ENCODE results near the gene CALHM6.
"Not testable (repeated sequence)": the region's sequence is repeated elsewhere in the genome, so short reads cannot be mapped to it uniquely, and the experiment has no call there.

DNA sequence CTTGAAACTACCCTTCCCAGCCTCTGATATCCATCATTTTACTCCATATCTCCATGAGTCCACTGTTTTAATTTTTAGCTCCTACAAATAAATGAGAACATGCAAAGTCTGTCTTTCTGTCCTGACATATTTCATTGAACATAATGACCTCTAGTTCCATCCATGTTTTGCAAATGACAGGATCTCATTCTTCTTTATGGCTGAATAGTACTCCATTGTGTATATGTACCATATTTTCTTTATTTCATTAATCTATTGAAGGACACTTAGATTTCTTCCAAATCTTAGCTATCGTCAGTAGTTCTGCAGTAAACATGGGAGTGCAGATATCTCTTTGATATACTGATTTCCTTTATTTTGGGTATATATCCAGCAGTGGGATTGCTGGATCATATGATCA lies 34.0 kb downstream of the CALHM6 start:
- TF ChIP-seq, protein P1, sequence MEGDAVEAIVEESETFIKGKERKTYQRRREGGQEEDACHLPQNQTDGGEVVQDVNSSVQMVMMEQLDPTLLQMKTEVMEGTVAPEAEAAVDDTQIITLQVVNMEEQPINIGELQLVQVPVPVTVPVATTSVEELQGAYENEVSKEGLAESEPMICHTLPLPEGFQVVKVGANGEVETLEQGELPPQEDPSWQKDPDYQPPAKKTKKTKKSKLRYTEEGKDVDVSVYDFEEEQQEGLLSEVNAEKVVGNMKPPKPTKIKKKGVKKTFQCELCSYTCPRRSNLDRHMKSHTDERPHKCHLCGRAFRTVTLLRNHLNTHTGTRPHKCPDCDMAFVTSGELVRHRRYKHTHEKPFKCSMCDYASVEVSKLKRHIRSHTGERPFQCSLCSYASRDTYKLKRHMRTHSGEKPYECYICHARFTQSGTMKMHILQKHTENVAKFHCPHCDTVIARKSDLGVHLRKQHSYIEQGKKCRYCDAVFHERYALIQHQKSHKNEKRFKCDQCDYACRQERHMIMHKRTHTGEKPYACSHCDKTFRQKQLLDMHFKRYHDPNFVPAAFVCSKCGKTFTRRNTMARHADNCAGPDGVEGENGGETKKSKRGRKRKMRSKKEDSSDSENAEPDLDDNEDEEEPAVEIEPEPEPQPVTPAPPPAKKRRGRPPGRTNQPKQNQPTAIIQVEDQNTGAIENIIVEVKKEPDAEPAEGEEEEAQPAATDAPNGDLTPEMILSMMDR (IDR thresholded peaks at IDR 0.05; ENCODE audit: low read length), result not testable (repeated sequence)
- not testable (repeated sequence) for TF ChIP-seq EZH2 (optimal IDR thresholded peaks at IDR 0.05; ENCODE audit: low read depth, low read length); EZH2phosphoT487 (IDR thresholded peaks at IDR 0.05; ENCODE audit: low read length)
